HG03066 (cell line): ENCODE data around the gene ERC1.
"Not testable (repeated sequence)": the region's sequence is repeated elsewhere in the genome, so short reads cannot be mapped to it uniquely, and the experiment has no call there.

Experiments used
- ATAC-seq: cut with Tn5 transposase; IDR thresholded peaks from one replicate; pipeline ENCODE4 v1.9.1; 2021; ENCODE audit warnings: low read depth; ENCODE audit not compliant: unreplicated experiment

ERC1 gene

GRCh38 chr12:1019283-1019682 lies 28.3 kb downstream of the ERC1 start:
- ATAC-seq: no peak

- no peak for ATAC-seq
Observed at GRCh38 chr12:1020389-1020788, 29.4 kb downstream of the ERC1 start.

- no peak for ATAC-seq
Observed at GRCh38 chr12:1022032-1022970, 31.3 kb downstream of the ERC1 start.

- no peak for ATAC-seq
Observed at GRCh38 chr12:1030779-1031178, 39.8 kb downstream of the ERC1 start.

- ATAC-seq: no peak
Observed at GRCh38 chr12:1034243-1034642, 43.2 kb downstream of the ERC1 start.

GRCh38 chr12:1034751-1035457 lies 43.9 kb downstream of the ERC1 start:
- no peak for ATAC-seq

GRCh38 chr12:1041478-1041877 lies 50.5 kb downstream of the ERC1 start:
- ATAC-seq: no peak

- no peak for ATAC-seq
Observed at GRCh38 chr12:1044199-1044598, 53.2 kb downstream of the ERC1 start.

GRCh38 chr12:1044696-1045095 lies 53.7 kb downstream of the ERC1 start:
- ATAC-seq: no peak

GRCh38 chr12:1046727-1047126 lies 55.7 kb downstream of the ERC1 start:
- no peak for ATAC-seq

GRCh38 chr12:1047898-1048660 lies 57.1 kb downstream of the ERC1 start:
- no peak for ATAC-seq

- ATAC-seq: no peak
Observed at GRCh38 chr12:1050059-1050707, 59.2 kb downstream of the ERC1 start.

GRCh38 chr12:1051672-1052071 lies 60.6 kb downstream of the ERC1 start:
- ATAC-seq: not testable (repeated sequence)

- ATAC-seq: no peak
Observed at GRCh38 chr12:1053690-1054089, 62.7 kb downstream of the ERC1 start.

GRCh38 chr12:1054117-1054870 lies 63.3 kb downstream of the ERC1 start:
- no peak for ATAC-seq

GRCh38 chr12:1056390-1056789 lies 65.4 kb downstream of the ERC1 start:
- ATAC-seq: no peak

- ATAC-seq: no peak
Observed at GRCh38 chr12:1058423-1058822, 67.4 kb downstream of the ERC1 start.

GRCh38 chr12:1059162-1059561 lies 68.1 kb downstream of the ERC1 start:
- no peak for ATAC-seq

- no peak for ATAC-seq
Observed at GRCh38 chr12:1063852-1064251, 72.8 kb downstream of the ERC1 start.

- ATAC-seq: no peak
Observed at GRCh38 chr12:1064317-1064716, 73.3 kb downstream of the ERC1 start.
